Measurements from ENCODE around the gene LRRC23.

DNA sequence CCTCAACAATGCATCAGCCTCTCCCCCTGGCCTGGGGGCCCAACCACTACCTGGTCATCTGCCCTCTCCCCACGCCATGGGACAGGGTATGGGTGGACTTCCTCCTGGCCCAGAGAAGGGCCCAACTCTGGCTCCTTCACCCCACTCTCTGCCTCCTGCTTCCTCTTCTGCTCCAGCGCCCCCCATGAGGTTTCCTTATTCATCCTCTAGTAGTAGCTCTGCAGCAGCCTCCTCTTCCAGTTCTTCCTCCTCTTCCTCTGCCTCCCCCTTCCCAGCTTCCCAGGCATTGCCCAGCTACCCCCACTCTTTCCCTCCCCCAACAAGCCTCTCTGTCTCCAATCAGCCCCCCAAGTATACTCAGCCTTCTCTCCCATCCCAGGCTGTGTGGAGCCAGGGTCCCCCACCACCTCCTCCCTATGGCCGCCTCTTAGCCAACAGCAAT is 31.6 kb downstream of the LRRC23 start:
- TF ChIP-seq, protein P1, sequence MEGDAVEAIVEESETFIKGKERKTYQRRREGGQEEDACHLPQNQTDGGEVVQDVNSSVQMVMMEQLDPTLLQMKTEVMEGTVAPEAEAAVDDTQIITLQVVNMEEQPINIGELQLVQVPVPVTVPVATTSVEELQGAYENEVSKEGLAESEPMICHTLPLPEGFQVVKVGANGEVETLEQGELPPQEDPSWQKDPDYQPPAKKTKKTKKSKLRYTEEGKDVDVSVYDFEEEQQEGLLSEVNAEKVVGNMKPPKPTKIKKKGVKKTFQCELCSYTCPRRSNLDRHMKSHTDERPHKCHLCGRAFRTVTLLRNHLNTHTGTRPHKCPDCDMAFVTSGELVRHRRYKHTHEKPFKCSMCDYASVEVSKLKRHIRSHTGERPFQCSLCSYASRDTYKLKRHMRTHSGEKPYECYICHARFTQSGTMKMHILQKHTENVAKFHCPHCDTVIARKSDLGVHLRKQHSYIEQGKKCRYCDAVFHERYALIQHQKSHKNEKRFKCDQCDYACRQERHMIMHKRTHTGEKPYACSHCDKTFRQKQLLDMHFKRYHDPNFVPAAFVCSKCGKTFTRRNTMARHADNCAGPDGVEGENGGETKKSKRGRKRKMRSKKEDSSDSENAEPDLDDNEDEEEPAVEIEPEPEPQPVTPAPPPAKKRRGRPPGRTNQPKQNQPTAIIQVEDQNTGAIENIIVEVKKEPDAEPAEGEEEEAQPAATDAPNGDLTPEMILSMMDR (IDR thresholded peaks at IDR 0.05), result no peak
- TF ChIP-seq, protein P2, sequence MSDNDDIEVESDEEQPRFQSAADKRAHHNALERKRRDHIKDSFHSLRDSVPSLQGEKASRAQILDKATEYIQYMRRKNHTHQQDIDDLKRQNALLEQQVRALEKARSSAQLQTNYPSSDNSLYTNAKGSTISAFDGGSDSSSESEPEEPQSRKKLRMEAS (IDR thresholded peaks at IDR 0.05; ENCODE audit: low read depth), result no peak
- TF ChIP-seq NFIC (IDR thresholded peaks at IDR 0.05; ENCODE audit: borderline replicate concordance), result no peak
